Spleen (tissue), 7 donors: ENCODE measurements around the gene TPTE2.
"Not testable (repeated sequence)": the region's sequence is repeated elsewhere in the genome, so short reads cannot be mapped to it uniquely, and the experiment has no call there.

Source experiments
- CTCF ChIP-seq, 11 experiments: fragments of 200-600 bp in 7 of 11; fragments of 450-650 bp in 4 of 11; sonication (generic) in 4 of 11; IDR thresholded peaks in 8 of 11; conservative IDR thresholded peaks in 3 of 11; 1 replicate in 7 of 11; 2 replicates in 4 of 11; pipeline versions ENCODE4 v1.4.0 to v1.8.0; 2016 to 2021; ENCODE audit warnings: antibody characterized with exemption in 11 of 11, inconsistent platforms in 4 of 11, mild to moderate bottlenecking in 1 of 11
- POLR2A ChIP-seq, 3 donors: fragments of 450-650 bp; IDR thresholded peaks; one replicate each; pipeline ENCODE4 v1.5.1; 2017; ENCODE audit warnings: antibody characterized with exemption in 3 of 3, mild to moderate bottlenecking in 1 of 3
- donor health status: DM: no; HTN: no; CAD: no; lungs with moderate emphysema.
- donor health status: DM: no; HTN: no; CAD: no.
- donor health status: DM: no; HTN: no; CAD: no.

- TF ChIP-seq CTCF (IDR thresholded peaks at IDR 0.05 in 8 of 11, conservative IDR thresholded peaks at IDR 0.05 in 3 of 11); POLR2A (IDR thresholded peaks at IDR 0.05): not testable (repeated sequence)
Measured at GRCh38 chr13:19412494-19412893, 148.8 kb downstream of the TPTE2 start.
